Suprapubic skin (tissue), 4 donors: ENCODE results near the gene NFIA. TPM values are rescaled to one million over a fixed set of nuclear protein-coding genes. Genes with fewer than 3 reads are reported as not detected.

ENCODE experiments used
- DNase-seq, 2 donors: peaks; one replicate each; pipeline ENCODE4 v3.0.0-alpha.2; 2019; ENCODE audit warnings: low spot score in 2 of 2
- H3K27ac ChIP-seq: fragments of 200-600 bp; sonication (generic); one replicate; pipeline ENCODE4 v1.5.1; 2019
- H3K27me3 ChIP-seq: fragments of 200-600 bp; sonication (generic); one replicate; pipeline ENCODE4 v1.5.1; 2019
- H3K36me3 ChIP-seq: fragments of 200-600 bp; sonication (generic); one replicate; pipeline ENCODE4 v1.5.1; 2019
- H3K4me1 ChIP-seq: fragments of 200-600 bp; sonication (generic); one replicate; pipeline ENCODE4 v1.5.1; 2019
- H3K4me3 ChIP-seq: fragments of 200-600 bp; sonication (generic); one replicate; pipeline ENCODE4 v1.5.1; 2019; ENCODE audit warnings: mild to moderate bottlenecking
- H3K9me3 ChIP-seq: fragments of 200-600 bp; sonication (generic); one replicate; pipeline ENCODE4 v1.5.1; 2019
- CTCF ChIP-seq, 2 donors: fragments of 200-600 bp in 1 of 2; fragments of 450-650 bp in 1 of 2; sonication (generic) in 1 of 2; IDR thresholded peaks; one replicate each; pipeline ENCODE4 v1.5.1; 2016 to 2019; ENCODE audit warnings: antibody characterized with exemption in 2 of 2, mild to moderate bottlenecking in 1 of 2, moderate library complexity in 1 of 2
- EP300 ChIP-seq: sonication (generic); formaldehyde crosslinking; IDR thresholded peaks from one replicate; pipeline ENCODE4 v1.6.1; 2017; ENCODE audit warnings: antibody characterized with exemption
- POLR2A ChIP-seq, 2 donors: fragments of 450-650 bp; IDR thresholded peaks; one replicate each; pipeline ENCODE4 v1.6.1; 2017; ENCODE audit warnings: antibody characterized with exemption in 2 of 2, mild to moderate bottlenecking in 2 of 2, moderate library complexity in 2 of 2
- POLR2AphosphoS5 ChIP-seq, 3 donors: sonication (generic); formaldehyde crosslinking; IDR thresholded peaks; one replicate each; pipeline ENCODE4 v1.6.1; 2017; ENCODE audit warnings: antibody characterized with exemption in 3 of 3
- WGBS: methylation state at CpG from one replicate; pipeline ENCODE4 v1.1.5; 2018; 5-methylcytosine and 5-hydroxymethylcytosine counted together
- total RNA-seq, 4 donors: library from RNA; depleted of rRNA; stranded (reverse); fragments of >200 nt; gene quantifications; one replicate each; pipeline ENCODE4 v1.1.0, GENCODE V29; 2016

The NFIA gene
- total RNA-seq, 4 donors from 2014 or later, result 30.1 to 54.2 (median 48.2) TPM

GRCh38 chr1:61389194-61389925 lies 307.0 kb downstream of the NFIA start:
- Histone ChIP-seq H3K4me3 (no peak overlapping the region), H3K4me1 (peaks cover 2% of the 10 kb centered on the region), H3K9me3 (peaks cover 8% of the 10 kb centered on the region), H3K36me3 (peaks cover 42% of the 10 kb centered on the region), H3K27ac (no peak overlapping the region), H3K27me3 (no peaks in the 10 kb centered on the region)
- TF ChIP-seq POLR2AphosphoS5 (IDR thresholded peaks at IDR 0.05) (no peak), EP300 (no peak), POLR2A (IDR thresholded peaks at IDR 0.05) (no peak), CTCF (IDR thresholded peaks at IDR 0.05) (no peak)
- DNase-seq, result no peak
- 96% methylated on average over 3 of the region's 3 CpGs for WGBS

- H3K27ac ChIP-seq, result no peak overlapping the region
- no peak for DNase-seq
Measured at GRCh38 chr1:61389926-61390845, 307.8 kb downstream of the NFIA start.

GRCh38 chr1:61391730-61392129 lies 309.4 kb downstream of the NFIA start:
- Histone ChIP-seq H3K27me3 (no peaks in the 10 kb centered on the region), H3K36me3 (peaks cover 29% of the 10 kb centered on the region), H3K4me3 (no peak overlapping the region), H3K4me1 (peaks cover 2% of the 10 kb centered on the region), H3K27ac (no peak overlapping the region), H3K9me3 (peaks cover 8% of the 10 kb centered on the region)
- no peak for DNase-seq
- 81% methylated on average over 4 of the region's 4 CpGs for WGBS
- TF ChIP-seq EP300, result no peak
- no peak for TF ChIP-seq POLR2A (IDR thresholded peaks at IDR 0.05)
- no peak for TF ChIP-seq CTCF (IDR thresholded peaks at IDR 0.05)
- no peak for TF ChIP-seq POLR2AphosphoS5 (IDR thresholded peaks at IDR 0.05)

More at GRCh38 chr1:61389926-61390845, 307.8 kb downstream of the NFIA start:
- no peak overlapping the region for H3K4me3 ChIP-seq
- H3K4me1 ChIP-seq, result peaks cover 2% of the 10 kb centered on the region
- no peaks in the 10 kb centered on the region for H3K27me3 ChIP-seq
- peaks cover 8% of the 10 kb centered on the region for H3K9me3 ChIP-seq
- peaks cover 35% of the 10 kb centered on the region for H3K36me3 ChIP-seq
- WGBS, result 91% methylated on average over 11 of the region's 11 CpGs
- TF ChIP-seq POLR2A (IDR thresholded peaks at IDR 0.05), result no peak
- TF ChIP-seq CTCF (IDR thresholded peaks at IDR 0.05), result no peak

- Histone ChIP-seq H3K4me1 (peaks cover 2% of the 10 kb centered on the region), H3K4me3 (no peak overlapping the region), H3K27ac (no peak overlapping the region), H3K36me3 (peaks cover 21% of the 10 kb centered on the region), H3K9me3 (peaks cover 8% of the 10 kb centered on the region), H3K27me3 (no peaks in the 10 kb centered on the region)
- no peak for DNase-seq
- TF ChIP-seq POLR2AphosphoS5 (IDR thresholded peaks at IDR 0.05) (no peak), CTCF (IDR thresholded peaks at IDR 0.05) (no peak), EP300 (no peak), POLR2A (IDR thresholded peaks at IDR 0.05) (no peak)
- WGBS, result 88% methylated on average over 11 of the region's 11 CpGs
Measured at GRCh38 chr1:61392409-61393242, 310.3 kb downstream of the NFIA start.
